Measurements from ENCODE around the gene PIGV.

Gene PIGV

DNA sequence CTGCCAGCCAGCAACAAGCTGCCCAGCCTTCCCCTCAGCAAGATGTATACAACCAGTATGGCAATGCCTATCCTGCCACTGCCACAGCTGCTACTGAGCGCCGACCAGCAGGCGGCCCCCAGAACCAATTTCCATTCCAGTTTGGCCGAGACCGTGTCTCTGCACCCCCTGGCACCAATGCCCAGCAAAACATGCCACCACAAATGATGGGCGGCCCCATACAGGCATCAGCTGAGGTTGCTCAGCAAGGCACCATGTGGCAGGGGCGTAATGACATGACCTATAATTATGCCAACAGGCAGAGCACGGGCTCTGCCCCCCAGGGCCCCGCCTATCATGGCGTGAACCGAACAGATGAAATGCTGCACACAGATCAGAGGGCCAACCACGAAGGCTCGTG lies 13.3 kb upstream of the PIGV start:
- DNase-seq: no peak

DNA sequence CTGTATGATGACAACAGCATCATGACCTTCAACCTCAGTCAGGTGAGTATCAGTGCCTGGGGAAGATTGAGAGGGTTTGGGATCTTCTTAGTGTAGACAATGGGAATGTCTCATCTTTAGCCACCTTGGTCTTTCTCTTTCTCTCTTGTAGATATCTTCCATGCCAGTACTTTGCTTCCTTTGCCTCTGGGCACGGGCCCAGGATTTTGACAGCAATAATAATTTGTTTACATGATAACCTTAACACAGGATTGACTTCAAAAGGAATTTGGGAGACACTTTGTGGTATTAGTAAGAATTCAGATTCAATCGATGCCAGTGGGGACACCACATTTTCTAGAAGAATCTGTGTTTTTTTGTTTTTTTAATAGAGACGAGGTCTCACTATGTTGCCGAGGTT lies 12.1 kb upstream of the PIGV start:
- no peak for DNase-seq

DNA sequence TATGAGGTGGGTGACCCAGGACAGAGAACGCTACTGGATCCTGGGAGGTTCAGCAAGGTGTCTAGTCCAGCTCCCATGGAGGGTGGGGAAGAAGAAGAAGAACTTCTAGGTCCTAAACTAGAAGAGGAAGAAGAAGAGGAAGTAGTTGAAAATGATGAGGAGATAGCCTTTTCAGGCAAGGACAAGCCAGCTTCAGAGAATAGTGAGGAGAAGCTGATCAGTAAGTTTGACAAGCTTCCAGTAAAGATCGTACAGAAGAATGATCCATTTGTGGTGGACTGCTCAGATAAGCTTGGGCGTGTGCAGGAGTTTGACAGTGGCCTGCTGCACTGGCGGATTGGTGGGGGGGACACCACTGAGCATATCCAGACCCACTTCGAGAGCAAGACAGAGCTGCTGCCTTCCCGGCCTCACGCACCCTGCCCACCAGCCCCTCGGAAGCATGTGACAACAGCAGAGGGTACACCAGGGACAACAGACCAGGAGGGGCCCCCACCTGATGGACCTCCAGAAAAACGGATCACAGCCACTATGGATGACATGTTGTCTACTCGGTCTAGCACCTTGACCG lies 8.6 kb upstream of the PIGV start:
- no peak for DNase-seq

DNA sequence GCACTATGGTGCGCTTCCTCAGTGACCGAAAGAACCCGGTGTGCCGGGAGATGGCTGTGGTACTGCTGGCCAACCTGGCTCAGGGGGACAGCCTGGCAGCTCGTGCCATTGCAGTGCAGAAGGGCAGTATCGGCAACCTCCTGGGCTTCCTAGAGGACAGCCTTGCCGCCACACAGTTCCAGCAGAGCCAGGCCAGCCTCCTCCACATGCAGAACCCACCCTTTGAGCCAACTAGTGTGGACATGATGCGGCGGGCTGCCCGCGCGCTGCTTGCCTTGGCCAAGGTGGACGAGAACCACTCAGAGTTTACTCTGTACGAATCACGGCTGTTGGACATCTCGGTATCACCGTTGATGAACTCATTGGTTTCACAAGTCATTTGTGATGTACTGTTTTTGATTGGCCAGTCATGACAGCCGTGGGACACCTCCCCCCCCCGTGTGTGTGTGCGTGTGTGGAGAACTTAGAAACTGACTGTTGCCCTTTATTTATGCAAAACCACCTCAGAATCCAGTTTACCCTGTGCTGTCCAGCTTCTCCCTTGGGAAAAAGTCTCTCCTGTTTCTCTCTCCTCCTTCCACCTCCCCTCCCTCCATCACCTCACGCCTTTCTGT lies 7.3 kb upstream of the PIGV start:
- DNase-seq: no peak

DNA sequence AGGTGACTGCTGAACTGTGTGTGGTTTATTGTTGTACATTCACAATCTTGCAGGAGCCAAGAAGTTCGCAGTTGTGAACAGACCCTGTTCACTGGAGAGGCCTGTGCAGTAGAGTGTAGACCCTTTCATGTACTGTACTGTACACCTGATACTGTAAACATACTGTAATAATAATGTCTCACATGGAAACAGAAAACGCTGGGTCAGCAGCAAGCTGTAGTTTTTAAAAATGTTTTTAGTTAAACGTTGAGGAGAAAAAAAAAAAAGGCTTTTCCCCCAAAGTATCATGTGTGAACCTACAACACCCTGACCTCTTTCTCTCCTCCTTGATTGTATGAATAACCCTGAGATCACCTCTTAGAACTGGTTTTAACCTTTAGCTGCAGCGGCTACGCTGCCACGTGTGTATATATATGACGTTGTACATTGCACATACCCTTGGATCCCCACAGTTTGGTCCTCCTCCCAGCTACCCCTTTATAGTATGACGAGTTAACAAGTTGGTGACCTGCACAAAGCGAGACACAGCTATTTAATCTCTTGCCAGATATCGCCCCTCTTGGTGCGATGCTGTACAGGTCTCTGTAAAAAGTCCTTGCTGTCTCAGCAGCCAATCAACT lies 6.4 kb upstream of the PIGV start:
- no peak for DNase-seq

DNA sequence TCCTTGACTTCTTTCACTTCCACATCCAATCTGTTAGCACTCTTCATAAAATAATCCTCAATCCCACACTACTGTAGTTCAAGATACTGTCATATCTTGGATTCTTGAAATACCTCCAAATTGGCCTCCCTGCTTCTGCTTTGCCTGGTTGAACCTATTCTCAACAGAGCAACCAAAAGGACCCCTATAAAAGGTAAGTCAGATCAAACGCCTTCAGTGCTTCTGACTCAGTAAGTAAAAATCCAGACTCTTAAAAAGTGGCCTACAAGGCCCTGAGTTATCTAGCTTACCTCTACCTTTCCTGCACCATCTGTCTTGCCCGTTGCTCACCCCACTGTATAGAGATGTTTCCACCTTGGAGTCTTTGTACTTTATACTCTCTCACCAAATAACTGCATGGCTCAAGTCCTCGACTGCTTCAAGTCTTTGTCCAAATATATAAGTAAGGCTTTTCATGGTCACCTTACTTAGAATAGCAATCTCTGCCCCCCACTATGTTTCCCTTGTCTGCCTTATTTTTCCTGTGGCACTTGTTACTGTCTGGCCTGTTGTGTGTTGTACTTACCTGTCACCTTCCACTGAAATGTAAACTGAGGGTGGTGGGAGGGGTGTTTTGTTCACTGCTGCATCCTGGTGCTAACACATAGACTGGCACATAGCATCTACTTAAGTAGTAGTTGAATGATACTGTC lies 5.1 kb upstream of the PIGV start:
- no peak for DNase-seq

DNA sequence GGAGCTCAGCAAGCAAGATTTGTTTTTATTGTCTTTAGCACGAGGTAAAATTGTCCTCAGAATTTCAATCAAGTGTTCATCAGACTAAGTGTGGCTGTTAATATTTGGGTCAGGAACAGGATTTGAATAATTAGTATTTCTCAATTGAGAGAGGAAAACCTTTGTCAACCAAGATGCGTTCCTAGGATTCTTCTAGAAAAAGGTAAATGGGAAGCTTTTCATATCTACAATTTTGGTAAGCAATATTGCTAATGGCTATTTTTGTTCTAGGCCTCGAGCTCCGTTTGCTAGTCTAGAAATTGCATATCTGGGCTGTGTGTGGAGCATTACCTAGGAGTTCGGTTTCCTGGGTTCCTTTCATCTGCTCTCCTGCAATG lies 4.1 kb upstream of the PIGV start:
- no peak for DNase-seq

DNA sequence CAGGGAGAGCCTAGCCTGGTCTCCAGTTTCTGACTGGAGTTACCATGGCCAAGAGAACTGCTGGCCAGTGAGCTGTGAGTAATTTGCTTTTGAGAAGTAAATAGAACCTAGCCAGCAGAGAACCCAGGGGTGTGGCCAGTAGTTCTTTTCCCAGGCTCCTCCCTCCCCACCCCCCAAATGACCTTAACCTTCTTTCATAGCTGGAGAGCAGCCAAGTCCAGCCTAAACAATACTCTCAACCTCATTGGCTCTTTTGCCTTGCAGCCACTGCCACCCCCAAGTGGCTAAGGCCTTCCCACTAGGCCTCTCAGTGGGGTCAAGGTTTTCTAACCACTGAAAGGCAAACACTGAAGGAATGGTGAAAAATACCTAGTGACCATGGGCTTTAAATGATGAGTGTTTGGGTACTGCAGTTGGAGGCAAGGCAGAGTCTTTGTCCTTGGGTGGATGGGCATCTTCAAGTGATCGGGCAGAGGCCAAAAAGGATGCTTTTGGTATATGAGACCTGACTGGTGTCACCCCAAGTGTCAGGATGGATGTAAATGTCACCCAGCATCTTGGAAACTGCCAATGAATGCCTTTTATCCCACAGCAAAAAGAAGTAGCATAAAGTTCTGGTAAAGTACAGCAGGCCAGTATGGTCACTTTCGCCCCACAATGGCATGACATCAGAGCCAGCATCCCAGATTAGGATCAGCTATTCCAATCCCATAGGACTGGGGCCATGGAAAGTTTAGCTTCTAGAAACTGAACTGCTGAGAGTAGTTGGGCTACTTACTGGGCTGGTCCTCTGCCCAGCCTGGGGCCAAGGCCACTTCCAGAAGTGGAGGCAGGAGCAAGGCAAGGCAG lies 3.5 kb upstream of the PIGV start:
- no peak for DNase-seq

DNA sequence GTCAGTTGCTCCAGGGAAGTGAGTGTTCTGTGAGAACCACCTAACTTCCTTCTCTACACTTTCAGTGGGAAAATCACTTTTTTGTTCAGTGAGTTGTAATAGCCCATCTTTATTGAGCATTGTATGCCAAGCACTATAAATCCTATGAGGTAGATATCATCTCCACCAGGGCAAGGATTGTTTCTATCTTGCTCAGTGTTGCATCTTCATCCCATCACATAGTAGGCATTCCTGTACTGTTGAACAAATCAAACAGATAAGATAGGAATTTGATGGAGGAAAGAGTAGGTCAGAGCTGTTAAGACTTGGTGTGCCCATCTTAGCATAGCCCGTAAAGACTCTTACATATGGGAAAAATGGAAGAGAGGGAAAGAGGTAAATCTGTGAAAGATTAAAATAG lies 2.9 kb upstream of the PIGV start:
- DNase-seq: no peak

DNA sequence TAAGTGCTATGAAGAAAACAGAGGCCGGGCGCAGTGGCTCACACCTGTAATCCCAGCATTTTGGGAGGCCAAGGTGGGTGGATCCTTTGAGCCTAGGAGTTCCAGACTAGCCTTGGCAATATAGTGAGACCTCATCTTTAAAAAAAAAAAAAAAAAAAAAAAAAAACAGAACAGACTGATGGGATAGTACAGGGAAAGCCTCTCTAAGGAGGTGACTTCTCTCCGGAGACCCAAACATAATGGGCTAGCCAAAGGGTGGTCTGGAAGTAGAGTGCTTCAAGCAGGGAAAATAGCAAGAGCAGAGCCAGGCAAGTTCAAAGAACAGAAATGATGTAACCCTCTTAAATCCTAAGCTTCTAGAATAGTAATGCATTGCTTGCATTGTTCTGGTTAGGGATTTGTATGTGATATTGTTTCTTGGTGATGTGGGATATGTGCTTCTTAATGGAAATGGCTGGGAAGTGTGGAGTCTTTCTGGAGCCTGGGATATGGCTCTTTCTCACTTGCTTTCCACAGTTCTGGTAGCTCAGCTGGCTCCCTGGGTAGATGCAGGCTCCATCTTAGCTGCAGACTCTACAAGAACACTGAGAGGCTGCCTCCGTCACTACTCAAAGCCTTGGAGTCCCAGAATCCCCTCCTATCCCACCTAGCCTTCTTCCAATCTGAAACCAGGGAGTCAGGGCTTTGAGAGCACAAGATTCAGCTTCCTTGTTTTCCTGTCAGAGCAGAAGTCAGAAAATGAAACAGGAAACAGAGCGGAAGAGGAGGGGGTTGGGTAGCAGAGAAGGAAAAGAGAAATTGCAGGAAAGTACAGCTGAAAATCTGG lies 1.9 kb upstream of the PIGV start:
- no peak for DNase-seq

DNA sequence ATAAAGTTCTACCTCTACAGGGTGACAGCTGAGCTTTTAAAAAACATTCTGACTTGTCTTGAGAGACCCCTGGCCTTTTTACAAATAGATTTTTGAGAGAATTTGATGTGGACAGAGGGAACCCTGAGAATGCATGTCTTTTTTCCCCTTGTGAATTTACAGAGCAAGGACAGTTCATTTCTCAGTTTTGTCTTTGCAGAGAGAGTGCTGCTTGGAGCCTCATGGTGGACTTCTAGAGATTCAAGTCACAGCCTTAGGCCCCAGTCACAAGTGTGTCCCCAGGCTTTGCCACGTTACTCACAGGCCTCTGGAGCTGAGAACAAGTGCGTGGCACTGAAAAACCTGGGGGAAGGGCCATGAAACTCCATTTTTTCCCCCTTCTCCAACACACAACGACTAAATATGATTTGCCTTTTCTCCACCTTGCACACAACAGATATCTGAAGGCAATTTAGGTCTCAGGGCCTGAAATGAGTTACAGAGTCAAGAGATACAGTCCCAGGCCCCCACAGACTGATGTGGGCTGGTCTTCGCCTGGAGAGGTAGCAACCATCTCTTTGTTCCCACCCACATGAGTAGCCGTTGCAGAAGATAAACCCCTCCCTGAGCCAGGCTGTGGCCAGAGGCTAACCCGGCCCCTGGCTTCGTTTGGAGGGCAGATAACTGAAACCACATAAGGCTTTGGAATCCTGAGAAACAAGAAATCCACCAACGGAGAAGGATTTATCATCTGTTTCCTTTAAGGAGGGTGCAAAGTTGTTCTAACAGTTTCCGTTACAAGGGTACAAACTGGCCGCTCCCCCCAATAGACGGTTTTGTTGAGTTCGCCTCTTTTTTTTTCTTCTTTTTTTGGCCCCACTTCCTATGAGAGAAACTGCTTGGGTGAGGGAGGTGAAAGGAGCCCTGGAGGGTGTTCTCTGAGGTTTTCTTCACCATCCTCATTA lies 1.0 kb upstream of the PIGV start:
- no peak for DNase-seq

DNA sequence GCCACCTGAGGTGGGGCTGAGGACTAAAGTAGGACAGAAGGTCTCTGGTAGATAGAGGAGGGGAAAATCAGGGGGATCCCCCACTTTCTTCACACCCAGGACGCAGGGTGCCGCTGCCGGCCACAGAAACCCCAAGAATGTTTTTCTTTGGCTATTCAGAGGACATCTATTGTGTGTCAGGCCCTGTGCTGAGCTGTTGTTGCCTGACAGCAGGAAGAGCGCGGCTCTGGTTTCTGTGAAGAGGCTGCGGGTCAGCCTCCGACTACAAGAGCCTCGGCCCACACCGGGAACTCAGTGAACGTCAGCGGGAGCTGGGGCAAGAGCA lies 407 bp upstream of the PIGV start:
- peak in 1 of 2 donors; percentile 53 for DNase-seq

DNA sequence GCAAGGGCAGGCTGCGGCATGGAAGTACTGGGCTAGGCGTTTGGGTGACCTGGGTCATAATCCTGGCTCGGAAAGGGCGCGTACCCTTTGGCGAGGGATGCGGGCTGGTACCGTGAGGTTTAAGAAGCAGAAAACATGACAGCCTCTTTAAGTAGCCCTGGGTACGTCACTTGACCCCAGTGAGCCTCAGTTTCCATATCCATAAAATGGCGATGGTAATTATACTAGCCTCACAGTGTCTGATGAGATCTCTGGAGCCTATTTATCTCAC lies 700 bp downstream of the PIGV start:
- DNase-seq: no peak

DNA sequence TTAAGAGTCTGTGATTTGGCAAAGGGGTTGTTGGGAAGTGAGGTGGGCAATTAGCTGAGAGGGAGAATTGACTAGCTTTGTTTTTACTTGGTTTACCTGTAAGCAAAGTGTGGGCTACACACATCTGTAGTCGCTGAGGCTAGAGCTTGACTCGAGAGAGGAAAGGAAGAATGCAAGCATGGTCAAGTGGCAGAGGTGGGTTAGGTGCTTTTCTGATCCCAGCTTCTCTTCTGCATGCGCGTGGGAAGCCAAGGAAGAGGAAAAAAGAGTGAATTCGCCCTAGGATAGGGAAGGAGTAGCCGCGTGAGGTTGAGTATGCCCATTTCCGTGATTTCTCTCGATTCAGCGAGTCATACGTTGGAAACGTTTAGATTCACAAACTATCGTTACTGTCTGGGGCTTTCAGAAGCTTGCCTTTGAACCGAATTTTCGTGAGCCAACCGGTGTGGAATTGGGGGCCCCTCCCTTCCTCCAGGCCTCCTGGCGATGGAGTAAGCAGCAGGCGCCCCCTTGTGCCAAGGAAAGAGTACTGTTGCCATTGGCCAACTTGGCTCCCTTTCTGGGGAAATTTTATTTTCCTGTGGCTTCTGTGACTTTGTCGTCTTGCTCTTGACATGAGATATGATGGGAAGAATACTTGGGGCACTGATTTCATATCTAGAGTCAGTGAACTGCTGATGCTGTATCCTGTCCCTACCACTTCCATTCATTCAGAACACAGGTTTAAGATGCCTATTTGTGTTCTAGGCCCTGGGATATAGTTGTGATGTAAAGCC lies 1.3 kb downstream of the PIGV start:
- peak; percentile 83 to 87 for DNase-seq

DNA sequence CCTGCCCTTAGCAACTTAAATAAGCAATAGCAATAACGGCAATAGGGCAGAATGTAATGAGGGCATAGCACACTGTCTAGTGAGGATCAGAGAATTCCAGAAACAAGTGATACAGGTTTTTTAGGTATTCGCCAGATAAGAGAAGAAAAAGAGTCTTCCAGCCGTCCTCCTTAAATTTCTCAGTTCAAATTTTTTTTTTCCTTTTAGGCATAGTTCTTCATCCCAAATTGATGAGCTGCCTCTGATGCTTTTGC lies 1.8 kb downstream of the PIGV start:
- DNase-seq: no peak

DNA sequence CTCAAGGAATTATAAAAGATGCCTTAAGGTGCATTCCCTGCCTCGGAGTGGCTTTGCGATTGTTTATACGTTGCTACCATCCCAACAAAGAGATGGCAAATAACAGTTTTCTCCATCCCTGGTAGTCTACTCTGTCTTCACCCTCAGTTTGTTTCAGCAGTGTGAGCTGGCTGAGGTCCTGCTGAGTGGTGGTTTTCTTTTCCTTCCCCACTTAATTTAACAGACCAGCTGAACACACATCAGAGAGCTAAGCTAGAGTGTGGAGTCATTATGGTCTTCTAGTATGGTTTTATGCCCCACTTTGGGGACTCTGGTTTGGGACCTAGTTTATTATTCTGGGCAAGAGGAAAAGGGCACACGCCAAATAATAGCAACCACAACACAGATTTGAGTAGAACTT lies 2.2 kb downstream of the PIGV start:
- no peak for DNase-seq

DNA sequence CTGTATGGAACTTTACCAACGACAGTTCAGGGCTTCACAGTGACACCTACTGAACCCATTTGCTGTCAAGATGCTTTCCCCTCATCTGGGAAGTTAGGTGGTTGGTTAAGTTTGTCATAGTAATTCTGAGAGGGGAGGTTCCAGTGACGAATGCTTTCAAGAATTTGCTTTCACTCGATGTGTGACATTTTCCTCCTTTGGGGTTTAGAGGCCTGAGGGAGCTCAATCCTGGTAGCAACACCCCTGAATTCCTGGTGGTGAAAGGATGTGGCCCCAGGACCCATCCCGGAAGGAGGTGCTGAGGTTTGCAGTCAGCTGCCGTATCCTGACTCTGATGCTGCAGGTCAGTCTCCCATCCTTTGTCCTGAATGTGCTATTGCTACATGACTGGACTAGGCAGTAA lies 2.8 kb downstream of the PIGV start:
- DNase-seq: peak in 1 of 2 donors; percentile 28

DNA sequence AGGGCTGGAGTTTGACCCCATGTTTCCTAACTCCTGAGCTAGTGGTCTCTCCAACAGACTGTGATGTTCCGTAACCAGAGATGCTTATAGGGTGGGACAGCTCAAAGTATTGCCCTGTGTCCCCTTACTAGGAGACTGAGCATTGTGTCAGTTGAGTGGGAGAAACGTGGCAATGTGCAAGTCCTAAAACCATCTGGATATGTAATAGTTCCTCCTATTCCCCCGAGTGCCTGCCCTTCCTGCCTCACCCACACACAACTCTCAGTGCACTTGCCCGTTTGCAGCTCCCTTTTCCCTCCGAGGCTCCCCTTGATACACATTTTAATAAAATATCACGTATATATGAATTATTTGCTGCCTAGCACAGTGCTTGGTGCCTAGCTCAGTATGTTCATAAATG lies 3.4 kb downstream of the PIGV start:
- no peak for DNase-seq

DNA sequence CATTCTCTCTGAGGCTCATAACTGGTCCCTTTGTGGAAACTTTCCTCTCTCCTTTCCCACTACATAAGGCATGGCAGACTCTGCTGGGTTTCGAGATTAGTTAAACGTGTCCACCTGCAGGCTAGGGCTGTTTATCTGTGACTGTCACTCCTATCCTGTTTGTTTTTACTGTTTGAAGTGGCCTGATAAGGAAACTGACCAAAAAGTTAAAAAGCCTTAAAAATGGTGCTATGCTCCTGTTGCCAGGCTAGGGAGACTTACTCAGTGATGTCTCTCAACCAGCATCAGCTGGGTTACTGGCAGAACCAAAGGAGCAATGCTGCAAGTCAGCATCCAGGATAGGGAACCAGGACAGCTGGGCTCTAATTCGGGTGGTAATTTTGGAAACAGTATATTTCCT lies 3.9 kb downstream of the PIGV start:
- no peak for DNase-seq

DNA sequence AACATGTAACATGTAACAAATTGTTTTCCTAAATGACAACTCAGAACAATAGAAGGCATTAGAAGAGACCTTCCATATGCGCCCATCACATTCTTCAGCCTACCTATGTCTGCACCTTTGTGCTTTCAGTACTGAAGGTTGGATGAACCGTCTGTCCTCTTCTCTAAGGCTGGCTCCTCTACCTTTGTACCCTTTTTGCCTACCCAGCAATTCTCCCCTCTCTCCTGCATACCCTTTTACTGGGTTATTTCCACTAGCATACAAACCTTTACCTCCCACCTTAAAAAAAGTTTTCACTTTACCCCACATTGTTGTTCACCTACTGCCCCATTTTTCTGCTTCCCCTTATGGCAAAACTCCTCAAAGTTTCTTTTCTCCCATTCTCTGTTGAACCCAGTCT lies 5.2 kb downstream of the PIGV start:
- no peak for DNase-seq

DNA sequence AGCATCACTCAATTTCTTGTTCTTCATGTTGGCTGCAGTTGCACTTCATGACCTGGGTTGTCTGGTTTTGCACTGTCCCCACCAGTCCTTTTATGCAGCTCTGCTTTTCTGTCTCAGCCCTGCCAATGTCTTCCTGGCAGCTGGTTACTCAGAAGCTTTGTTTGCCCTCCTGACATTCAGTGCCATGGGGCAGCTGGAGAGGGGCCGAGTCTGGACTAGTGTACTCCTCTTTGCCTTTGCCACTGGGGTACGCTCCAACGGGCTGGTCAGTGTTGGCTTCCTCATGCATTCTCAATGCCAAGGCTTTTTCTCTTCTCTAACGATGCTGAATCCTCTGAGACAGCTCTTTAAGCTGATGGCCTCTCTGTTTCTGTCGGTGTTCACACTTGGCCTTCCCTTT lies 6.6 kb downstream of the PIGV start:
- no peak for DNase-seq

Data from stimulated activated CD4-positive, alpha-beta T cell treated with anti-CD3 and anti-CD28 coated beads, Interleukin-2, amount 100 ng/mL, for 48 hours (primary cell).